Lower leg skin (tissue), 3 donors: ENCODE results near the gene ESYT3.

ENCODE experiments used
- POLR2A ChIP-seq, 2 donors: fragments of 450-650 bp; IDR thresholded peaks; one replicate each; pipeline ENCODE4 v1.6.1; 2016 to 2017; ENCODE audit warnings: antibody characterized with exemption in 2 of 2, mild to moderate bottlenecking in 1 of 2, moderate library complexity in 1 of 2
- TF ChIP-seq, protein P1 (sequence below), 3 donors: fragments of 450-650 bp; IDR thresholded peaks; one replicate each; pipeline ENCODE4 v1.5.1; 2016; ENCODE audit warnings: antibody characterized with exemption in 3 of 3, mild to moderate bottlenecking in 3 of 3, moderate library complexity in 2 of 3

DNA sequence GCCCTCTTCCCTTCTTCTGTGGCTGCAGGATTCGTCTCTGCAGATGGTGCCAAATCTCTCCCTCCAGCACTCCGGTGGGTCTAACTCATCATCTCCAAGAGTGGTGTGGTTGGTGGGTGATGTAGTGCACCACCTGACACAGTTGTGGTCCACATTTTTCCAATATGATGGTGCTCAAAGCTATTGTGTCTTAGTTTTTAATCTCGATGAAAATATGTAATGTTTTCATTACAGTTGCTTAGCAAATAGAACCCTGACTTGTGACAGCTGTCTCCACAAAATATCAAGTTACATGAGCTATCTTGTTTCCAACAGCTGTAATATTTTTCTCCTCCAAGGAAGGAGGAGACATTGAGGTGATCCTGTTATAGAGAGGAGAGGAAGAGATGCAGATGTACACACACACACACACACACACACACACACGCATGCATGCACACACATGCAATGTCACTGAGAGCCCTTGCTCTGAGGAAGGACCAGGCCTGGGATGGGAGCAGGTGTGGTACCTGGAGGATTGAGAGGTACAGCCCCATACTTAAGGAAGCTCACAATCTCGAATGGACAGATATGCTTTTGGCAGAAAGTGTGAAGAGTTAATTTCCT, 15.7 kb upstream of the ESYT3 start:
- TF ChIP-seq, protein P1, sequence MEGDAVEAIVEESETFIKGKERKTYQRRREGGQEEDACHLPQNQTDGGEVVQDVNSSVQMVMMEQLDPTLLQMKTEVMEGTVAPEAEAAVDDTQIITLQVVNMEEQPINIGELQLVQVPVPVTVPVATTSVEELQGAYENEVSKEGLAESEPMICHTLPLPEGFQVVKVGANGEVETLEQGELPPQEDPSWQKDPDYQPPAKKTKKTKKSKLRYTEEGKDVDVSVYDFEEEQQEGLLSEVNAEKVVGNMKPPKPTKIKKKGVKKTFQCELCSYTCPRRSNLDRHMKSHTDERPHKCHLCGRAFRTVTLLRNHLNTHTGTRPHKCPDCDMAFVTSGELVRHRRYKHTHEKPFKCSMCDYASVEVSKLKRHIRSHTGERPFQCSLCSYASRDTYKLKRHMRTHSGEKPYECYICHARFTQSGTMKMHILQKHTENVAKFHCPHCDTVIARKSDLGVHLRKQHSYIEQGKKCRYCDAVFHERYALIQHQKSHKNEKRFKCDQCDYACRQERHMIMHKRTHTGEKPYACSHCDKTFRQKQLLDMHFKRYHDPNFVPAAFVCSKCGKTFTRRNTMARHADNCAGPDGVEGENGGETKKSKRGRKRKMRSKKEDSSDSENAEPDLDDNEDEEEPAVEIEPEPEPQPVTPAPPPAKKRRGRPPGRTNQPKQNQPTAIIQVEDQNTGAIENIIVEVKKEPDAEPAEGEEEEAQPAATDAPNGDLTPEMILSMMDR (IDR thresholded peaks at IDR 0.05) = no peak
- TF ChIP-seq POLR2A (IDR thresholded peaks at IDR 0.05) = no peak
